LNCAP (cell line): ENCODE data around the gene CLCN3.
A peak's percentile ranks its signal among the peaks of the same experiment; 100 is the strongest.

ENCODE experiments used
- TF ChIP-seq, protein P1 (sequence below): fragments of 450-650 bp; IDR thresholded peaks from 2 replicates; pipeline ENCODE4 v1.5.1; 2017; ENCODE audit warnings: mild to moderate bottlenecking

The CLCN3 gene

DNA sequence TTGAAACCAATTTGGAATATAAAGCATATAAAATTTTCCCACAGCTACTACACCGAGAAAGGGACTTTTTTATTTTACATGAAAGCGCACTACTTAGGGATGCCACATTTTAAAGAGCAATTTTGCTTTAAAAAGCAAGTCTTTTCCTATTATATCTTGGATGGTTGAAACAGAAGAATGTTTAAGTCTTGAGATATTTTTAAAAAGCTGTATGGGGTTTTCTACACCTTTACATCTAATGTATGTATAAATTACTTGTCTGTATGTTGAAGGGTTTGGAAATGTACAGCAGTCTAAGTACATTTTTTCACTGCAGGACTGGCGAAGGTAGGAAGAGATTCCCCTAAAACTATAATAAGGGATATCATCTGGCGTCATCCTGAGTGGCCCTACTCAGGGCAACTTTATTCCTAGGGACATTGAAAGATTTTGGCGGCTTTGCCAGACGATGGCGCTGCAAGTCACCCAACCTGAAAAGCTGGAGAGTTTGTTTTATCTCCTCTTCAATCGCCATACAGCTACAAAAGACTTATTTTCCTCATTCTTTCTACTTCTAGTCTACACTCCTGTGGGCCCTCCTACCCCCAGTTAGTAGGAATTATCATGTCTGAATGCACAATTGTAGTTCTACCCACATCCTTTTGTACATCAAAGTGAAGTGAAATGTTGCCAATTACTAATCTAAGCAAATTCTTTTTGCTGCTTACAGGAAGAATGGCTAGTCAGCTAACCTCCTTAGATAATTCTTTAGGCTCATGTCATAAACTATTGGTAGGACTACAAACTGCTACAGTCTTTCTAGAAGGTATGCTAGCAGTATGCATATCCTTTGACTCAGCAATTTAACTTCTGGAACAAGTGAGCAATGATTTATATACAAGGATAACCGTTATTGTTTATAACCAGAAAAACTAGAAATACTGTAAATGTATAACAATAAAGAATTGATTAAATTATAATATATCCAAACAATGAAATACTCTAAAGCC lies 7.2 kb upstream of the CLCN3 start:
- TF ChIP-seq, protein P1, sequence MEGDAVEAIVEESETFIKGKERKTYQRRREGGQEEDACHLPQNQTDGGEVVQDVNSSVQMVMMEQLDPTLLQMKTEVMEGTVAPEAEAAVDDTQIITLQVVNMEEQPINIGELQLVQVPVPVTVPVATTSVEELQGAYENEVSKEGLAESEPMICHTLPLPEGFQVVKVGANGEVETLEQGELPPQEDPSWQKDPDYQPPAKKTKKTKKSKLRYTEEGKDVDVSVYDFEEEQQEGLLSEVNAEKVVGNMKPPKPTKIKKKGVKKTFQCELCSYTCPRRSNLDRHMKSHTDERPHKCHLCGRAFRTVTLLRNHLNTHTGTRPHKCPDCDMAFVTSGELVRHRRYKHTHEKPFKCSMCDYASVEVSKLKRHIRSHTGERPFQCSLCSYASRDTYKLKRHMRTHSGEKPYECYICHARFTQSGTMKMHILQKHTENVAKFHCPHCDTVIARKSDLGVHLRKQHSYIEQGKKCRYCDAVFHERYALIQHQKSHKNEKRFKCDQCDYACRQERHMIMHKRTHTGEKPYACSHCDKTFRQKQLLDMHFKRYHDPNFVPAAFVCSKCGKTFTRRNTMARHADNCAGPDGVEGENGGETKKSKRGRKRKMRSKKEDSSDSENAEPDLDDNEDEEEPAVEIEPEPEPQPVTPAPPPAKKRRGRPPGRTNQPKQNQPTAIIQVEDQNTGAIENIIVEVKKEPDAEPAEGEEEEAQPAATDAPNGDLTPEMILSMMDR, result peak; percentile 71

DNA sequence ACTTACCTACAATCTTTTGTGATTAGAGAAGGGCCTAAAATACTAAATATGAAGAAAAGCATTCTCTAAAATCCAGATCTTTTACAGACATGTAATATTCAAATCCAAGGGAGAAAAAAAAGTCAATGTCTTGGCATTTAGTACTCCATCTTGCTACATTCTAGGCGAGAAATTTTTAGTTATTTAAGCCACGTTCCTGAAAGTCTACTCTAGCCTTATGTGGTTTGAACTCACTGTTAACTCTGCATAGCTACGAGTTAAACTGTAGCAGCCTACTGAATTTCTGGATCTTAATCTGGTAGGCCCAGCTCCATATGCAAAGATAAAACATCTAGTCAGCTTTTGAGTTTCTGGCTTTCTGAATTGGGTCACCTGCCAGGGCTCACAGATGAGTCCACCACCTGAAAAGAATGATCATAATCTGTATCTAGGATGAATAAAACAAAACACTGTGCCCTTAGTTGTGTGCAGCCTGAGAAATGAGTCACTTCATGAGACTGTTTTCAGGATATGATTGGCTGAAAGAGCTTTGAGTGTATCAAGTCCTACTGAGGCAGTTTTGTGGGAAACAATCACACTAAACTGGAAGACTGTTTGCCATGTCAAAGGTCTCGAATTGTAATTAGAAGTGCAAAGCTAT lies 4.8 kb upstream of the CLCN3 start:
- TF ChIP-seq, protein P1, result no peak

DNA sequence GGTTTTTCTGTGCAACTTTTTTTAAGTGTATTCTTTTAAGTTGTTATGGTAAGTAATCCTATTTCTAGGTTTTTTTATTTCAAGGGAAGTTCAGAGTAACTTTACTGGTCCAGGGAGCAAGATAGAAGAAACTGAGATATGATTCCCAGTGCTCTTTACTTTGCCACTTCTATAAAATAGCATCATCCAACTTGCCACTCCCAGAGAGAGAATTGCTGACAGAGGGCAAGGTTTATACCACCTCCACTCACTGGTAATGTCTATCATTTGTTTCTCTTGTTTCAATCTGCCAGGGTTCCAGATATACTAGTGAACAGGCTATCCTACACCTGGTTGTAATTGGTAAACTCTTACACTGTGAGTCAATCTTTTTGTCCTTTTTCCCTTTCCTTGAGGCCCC lies 3.5 kb upstream of the CLCN3 start:
- TF ChIP-seq, protein P1, result no peak

DNA sequence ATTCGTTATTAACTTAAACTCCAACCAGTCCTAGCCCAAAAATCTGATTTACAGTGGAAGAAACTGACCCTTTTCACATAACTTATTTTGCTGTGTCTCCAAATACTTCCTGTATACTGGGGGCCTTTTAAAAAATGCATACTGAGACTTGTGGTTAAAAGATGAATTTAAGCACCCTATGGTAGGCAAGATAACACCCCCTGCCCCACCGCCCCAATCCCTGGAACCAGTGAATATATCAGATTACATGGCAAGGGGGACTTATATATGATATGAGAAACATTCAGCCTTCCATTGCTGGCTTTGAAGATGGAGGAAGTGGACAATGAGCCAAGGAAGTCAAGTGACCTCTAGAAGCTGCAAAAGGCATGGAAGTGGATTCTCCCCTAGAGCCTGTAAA lies 3.1 kb upstream of the CLCN3 start:
- TF ChIP-seq, protein P1, result no peak

DNA sequence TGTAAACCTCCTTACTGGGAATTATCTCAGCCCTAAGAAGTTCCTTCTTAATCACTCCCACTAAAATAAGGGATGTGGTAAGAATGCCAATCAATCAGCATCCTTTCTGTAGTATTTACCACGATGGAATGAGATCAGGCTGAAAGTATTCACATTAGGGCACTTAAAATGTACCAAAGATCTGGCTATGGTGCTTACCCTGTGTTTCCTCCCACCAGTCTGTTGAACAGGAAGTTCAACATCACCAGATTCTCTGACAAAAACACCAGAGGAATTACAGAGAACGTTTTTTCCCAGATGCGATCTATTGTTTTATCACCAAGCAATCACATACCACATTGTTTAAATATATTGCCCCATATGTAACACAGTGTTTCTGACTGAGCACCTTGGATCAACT lies 2.1 kb upstream of the CLCN3 start:
- TF ChIP-seq, protein P1, result no peak

DNA sequence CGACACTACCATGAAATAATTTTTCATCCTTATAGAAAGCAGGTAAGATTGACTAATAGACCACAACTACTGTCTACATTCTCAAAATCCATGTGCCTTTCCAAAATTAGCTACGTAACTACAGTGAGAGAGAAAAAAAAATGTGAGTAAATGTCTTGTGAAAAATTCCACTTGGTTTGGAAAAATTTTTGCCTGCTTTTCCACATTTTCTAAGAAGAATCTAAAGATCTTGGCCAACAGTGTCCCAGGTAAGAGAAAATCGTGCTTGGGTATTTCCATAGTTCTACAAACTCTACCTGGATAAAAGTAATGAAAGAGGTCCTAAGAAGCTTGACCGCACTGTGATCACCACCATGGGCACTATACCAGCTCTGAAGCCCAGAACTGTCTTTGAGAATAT lies 1.4 kb upstream of the CLCN3 start:
- TF ChIP-seq, protein P1, result no peak

DNA sequence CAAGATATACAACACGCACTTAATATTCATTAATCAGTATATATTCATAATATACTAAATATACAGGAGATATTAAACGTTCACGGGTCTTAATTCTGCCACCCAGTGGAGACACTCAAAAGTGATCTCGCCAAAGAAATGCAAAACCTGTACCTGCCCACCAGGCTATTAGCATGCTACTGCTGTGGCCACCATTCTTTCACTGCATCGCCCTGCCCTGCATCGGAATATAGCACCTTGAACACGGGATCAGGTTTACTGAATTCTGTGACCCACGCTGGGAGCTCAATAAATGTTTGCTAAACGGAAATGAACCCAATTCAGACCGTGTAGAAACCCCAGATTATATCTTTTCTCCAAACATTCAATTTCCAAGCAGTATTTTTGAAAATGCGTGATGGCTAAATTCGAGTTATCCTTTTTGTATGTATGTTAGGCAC lies 840 bp upstream of the CLCN3 start:
- TF ChIP-seq, protein P1, result peak; percentile 58
